HK-2 (cell line): Measurements from ENCODE around the gene PLPP1.

Experiments
- DNase-seq: peaks from one replicate; pipeline ENCODE4 v3.0.0-alpha.2; 2018; ENCODE audit not compliant: unreplicated experiment

Gene PLPP1

GRCh38 chr5:55534436-55535198, at the start of gene PLPP1:
Gene PLPP1 (minus strand): TSS chr5:55534964. CDS start chr5:55534629, 335 bp downstream.
- DNase-seq, result peak; percentile 81

DNA sequence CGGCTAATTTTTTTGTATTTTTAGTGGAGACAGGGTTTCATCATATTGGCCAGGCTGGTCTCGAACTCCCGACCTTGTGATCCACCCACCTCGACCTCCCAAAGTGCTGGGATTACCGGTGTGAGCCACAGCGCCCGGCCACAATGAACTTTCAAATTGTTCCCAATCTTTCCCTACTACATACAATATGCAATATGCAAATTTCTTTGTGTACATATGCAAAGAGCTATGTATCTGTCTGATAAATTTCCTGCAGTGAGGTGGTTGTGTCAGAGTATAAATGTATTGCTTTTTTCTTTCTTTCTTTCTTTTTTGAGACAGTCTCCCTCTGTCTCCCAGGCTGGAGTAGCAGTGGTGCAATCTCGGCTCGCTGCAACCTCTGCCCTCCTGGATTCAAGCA, 48.8 kb upstream of the PLPP1 start:
- DNase-seq, result no peak

GRCh38 chr5:55582256-55582655, 47.5 kb upstream of the PLPP1 start:
- no peak for DNase-seq

GRCh38 chr5:55580042-55580441, 45.3 kb upstream of the PLPP1 start:
- DNase-seq, result no peak

DNA sequence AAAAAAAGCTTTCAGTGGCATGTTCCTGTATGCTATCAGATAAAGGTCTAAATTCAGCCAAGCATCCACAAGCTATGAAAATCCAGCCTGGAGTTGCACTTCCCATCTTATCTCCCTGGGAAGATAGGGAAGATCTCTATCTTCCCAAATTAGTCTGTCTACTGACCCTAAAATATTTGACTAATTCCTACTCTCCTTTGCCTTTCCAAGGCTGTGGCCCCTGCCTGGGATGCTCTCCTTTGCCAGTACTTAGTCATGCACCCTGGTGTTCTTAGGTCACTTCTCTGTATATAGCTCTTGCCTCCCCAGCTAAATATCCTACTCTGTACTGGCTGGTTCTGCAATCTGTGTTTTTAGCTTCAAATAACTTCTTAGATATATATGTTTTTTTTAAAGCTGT, 44.0 kb upstream of the PLPP1 start:
- no peak for DNase-seq

- DNase-seq, result no peak
Measured at GRCh38 chr5:55577353-55578060, 42.7 kb upstream of the PLPP1 start.

DNA sequence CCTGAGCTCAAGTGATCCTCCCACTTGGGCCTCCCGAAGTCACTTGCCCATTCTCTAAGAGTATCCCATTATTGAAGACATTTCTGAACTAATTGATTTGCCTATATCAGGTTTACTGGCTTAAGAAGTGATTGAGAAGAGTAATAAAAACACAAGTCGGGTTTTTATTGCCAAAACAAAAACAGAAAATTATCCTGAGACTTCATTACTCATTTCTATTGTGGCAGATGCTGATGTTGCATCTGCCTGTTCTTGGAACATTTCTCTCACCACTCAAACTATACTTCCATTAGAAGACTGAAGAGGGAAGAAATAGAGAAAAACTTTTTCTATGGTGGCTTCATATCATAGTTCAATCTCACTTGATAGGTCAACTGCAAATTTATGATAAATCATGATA, 41.9 kb upstream of the PLPP1 start:
- DNase-seq, result no peak

- no peak for DNase-seq
Measured at GRCh38 chr5:55575815-55576583, 41.2 kb upstream of the PLPP1 start.

DNA sequence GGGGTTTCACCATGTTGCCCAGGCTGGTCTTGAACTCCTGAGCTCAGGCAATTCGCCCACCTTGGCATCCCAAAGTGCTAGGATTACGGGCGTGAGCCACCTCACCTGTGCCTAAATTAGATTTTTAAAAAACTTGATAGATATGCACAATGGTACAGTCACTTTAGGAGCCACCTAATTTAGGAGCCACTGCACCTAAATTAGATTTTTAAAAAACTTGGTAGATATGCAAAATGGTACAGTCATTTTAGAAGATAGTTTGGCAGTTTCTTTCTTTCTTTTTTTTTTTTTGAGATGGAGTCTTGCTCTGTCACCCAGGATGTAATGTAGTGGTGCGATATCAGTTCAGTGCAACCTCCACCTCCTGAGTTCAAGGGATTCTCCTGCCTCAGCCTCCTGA, 37.8 kb upstream of the PLPP1 start:
- DNase-seq, result no peak

- no peak for DNase-seq
Measured at GRCh38 chr5:55572020-55572419, 37.3 kb upstream of the PLPP1 start.

DNA sequence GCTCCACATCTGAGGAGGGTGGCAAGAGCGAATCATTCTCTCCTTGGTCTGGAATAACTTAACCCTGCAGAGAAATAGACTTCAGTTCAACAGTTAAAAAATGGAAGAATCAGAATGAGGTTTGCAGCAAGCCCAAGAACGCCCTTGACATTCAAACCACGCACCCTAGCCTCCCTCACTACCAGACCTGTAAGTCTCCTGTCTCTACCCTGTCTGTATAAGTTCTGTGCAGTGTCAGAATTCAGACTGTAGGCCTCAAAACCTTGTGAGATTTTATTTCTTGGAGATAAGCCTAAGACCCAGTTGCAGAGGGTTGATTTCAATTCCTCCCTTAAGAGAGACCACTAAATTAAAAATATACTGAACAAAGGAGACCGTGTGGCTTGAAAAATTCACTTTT, 35.8 kb upstream of the PLPP1 start:
- no peak for DNase-seq

GRCh38 chr5:55570026-55570425, 35.3 kb upstream of the PLPP1 start:
- no peak for DNase-seq

DNA sequence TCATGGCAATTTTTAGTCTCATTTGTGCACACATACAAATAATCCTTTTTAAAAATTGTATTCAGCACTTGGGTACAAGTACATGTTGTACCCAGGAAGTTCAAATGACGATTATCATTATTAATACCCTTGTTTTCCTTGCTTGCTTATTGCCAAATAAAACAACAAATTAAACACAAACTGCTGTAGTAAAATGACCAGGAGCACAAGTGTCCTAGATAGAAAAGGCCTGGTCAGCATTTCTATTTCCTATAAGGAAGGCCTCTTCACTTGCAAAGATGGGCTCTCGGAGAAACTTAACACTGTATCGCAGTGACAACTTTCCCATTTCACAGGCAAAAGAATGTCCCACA, 34.7 kb upstream of the PLPP1 start:
- no peak for DNase-seq

DNA sequence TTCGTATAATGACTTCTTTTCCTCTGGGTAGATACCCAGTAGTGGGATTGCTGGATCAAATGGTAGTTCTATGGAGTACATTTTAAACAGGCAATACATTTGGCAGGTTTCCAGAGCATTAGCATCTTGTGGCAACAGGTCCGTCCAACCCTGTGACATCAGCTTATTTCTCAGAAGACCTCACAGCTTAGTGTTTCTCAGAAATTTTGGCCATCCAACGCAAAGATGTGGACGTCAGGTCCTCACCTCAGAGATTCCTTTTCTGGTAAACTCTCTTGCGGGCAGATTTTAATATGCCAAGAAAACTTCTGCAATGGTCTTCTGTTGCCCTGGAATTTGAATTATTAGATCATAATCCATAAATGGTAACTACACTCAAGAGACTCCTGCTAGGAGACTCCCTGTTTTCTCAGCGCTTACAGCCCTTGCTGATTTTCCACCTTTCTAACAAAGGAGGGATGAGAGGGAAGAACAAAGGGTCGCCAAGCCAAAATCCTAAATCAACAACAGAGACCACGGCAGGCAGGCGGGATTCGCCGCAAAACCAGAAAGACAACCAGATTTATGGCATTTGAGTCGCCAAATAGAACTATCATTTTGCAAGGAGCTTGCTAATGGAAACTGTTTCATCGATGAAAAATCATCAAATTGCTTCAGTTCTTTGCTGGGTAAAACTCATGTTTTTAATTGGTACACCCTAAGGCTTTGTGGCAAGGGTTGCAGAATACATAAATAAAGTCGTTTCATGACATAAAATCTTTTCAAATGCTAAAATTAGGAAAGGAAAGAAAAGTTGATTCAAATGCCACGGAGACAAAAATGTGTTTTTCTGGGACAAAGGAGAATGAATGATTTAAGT, 34.1 kb upstream of the PLPP1 start:
- no peak for DNase-seq

- no peak for DNase-seq
Measured at GRCh38 chr5:55564721-55565120, 30.0 kb upstream of the PLPP1 start.

GRCh38 chr5:55558484-55558883, 23.7 kb upstream of the PLPP1 start:
- DNase-seq, result no peak

GRCh38 chr5:55557123-55557522, 22.4 kb upstream of the PLPP1 start:
- no peak for DNase-seq

DNA sequence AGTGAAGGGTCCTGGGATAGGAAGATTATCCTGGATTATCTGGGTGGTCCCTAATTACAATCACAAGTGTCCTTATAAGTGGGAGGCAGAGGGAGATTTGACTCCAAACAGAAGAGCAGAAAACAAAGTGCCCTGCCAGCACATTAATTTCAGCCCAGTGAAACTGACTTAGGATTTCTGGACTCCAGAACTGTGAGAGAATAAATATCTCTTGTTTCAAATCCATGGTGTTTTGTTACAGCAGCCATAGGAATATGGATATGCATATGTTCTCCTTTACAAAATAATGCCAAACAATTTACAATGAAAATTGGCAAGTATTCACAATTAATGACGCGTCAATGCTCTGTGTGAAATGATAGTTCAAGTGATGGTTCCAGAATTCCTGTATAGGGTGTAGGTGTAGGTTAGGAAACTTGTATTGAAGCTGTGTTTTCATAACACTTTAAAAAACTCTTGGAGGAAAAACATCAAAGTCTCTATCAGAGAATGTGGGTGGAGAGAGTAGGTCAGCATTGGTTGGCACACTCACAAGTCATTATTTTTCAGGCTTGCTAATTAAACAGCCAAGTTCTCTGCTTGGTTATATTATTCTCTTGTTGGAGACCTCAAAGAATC, 19.9 kb upstream of the PLPP1 start:
- no peak for DNase-seq

GRCh38 chr5:55551904-55552303, 17.1 kb upstream of the PLPP1 start:
- DNase-seq, result no peak

GRCh38 chr5:55551358-55551757, 16.6 kb upstream of the PLPP1 start:
- DNase-seq, result no peak

- DNase-seq, result no peak
Measured at GRCh38 chr5:55547781-55548180, 13.0 kb upstream of the PLPP1 start.
